ENCODE measurements around the gene RNFT1. TPM values are rescaled to one million over a fixed set of nuclear protein-coding genes. Genes with fewer than 3 reads are reported as not detected.

Gene RNFT1
- total RNA-seq, 1 donor from 2014 or later: 10.3 TPM

DNA sequence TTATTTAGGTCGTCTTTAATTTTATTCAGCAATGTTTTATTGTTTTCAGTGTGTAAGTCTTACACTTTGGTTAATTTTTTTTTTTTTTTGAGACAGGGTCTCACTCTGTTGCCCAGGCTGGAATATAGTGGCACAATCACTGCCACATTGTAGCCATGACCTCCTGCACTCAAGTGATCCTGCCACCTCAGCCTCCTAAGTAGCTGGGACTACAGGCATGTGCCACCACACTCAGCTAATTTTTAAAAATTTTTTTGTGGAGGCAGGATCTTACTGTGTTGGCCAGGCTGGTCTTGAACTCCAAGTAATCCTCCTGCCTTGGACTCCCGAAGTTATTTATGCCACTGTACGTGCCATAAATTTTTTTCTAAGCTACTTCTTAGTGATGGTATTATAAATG is 57.1 kb downstream of the RNFT1 start:
- no peak overlapping the region for H3K4me3 ChIP-seq (ENCODE audit: low read depth, low read length)
- DNase-seq (ENCODE audit: low read depth): no peak
- TF ChIP-seq, protein P1, sequence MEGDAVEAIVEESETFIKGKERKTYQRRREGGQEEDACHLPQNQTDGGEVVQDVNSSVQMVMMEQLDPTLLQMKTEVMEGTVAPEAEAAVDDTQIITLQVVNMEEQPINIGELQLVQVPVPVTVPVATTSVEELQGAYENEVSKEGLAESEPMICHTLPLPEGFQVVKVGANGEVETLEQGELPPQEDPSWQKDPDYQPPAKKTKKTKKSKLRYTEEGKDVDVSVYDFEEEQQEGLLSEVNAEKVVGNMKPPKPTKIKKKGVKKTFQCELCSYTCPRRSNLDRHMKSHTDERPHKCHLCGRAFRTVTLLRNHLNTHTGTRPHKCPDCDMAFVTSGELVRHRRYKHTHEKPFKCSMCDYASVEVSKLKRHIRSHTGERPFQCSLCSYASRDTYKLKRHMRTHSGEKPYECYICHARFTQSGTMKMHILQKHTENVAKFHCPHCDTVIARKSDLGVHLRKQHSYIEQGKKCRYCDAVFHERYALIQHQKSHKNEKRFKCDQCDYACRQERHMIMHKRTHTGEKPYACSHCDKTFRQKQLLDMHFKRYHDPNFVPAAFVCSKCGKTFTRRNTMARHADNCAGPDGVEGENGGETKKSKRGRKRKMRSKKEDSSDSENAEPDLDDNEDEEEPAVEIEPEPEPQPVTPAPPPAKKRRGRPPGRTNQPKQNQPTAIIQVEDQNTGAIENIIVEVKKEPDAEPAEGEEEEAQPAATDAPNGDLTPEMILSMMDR (IDR thresholded peaks at IDR 0.05; ENCODE audit: insufficient read depth, low read length, poor library complexity, severe bottlenecking): no peak
- no peaks in the 10 kb centered on the region for H3K36me3 ChIP-seq (ENCODE audit: control insufficient read depth, insufficient read depth, low read length)
- no peaks in the 10 kb centered on the region for H3K27me3 ChIP-seq (ENCODE audit: control insufficient read depth, insufficient read depth, low read length)

DNA sequence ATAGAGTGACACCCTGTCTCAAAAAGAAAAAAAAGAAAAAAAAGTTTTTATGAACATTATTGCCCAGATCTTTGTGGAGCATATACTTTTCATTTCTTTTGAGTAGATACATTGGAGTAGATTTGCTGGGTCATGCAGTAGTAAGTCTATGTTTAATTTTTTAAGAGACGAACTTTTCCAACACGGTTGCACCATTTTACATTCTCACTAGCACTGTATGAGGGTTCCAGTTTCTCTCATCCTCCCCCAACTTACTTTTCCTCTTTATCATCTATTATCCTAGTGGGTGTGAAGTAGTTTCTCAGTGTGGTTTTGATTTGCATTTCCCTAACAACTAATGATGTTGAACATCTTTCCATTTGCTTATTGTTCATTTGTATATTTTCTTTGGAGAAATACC is 61.1 kb downstream of the RNFT1 start:
- Histone ChIP-seq H3K36me3 (ENCODE audit: control insufficient read depth, insufficient read depth, low read length) (no peaks in the 10 kb centered on the region), H3K27me3 (ENCODE audit: control insufficient read depth, insufficient read depth, low read length) (no peaks in the 10 kb centered on the region), H3K4me3 (ENCODE audit: low read depth, low read length) (no peak overlapping the region)
- no peak for DNase-seq (ENCODE audit: low read depth)
- TF ChIP-seq, protein P1 (IDR thresholded peaks at IDR 0.05; ENCODE audit: insufficient read depth, low read length, poor library complexity, severe bottlenecking): no peak

Other genes starting within 250 kb of the RNFT1 start
- gene TUBD1, start 71.8 kb downstream of the RNFT1 start, total RNA-seq: 5.9 and 8.3 TPM in 2 replicates
- 19.2 and 19.8 TPM in 2 replicates for gene RPS6KB1, start 71.6 kb downstream of the RNFT1 start, total RNA-seq
- gene HEATR6, start 114.2 kb upstream of the RNFT1 start, total RNA-seq: 24.9 and 33.8 TPM in 2 replicates
- gene CA4, start 185.2 kb upstream of the RNFT1 start, total RNA-seq: not detected in 2 replicates